Spleen (tissue), 11 donors: ENCODE measurements around the gene TOMM40L. TPM values are rescaled to one million over a fixed set of nuclear protein-coding genes. Genes with fewer than 3 reads are reported as not detected.
A peak's percentile ranks its signal among the peaks of the same experiment; 100 is the strongest.

Source experiments
- DNase-seq: peaks from one replicate; pipeline ENCODE4 v3.0.0-alpha.2; 2020
- H3K27ac ChIP-seq, 8 donors: fragments of 200-600 bp; sonication (generic) in 7 of 8; 1 replicate in 4 of 8; 2 replicates in 4 of 8; pipeline versions ENCODE4 v1.5.0 to v1.8.0; 2016 to 2021; ENCODE audit warnings: inconsistent platforms in 4 of 8, mild to moderate bottlenecking in 4 of 8, moderate library complexity in 1 of 8
- H3K27me3 ChIP-seq, 7 donors: fragments of 200-600 bp; sonication (generic) in 6 of 7; replicated peaks in 1 of 7; 1 replicate in 4 of 7; 2 replicates in 3 of 7; pipeline versions ENCODE4 v1.5.0 to v1.8.0; 2016 to 2021; ENCODE audit warnings: inconsistent platforms in 3 of 7, mild to moderate bottlenecking in 1 of 7
- H3K36me3 ChIP-seq, 6 donors: fragments of 200-600 bp; sonication (generic) in 5 of 6; 1 replicate in 4 of 6; 2 replicates in 2 of 6; pipeline versions ENCODE4 v1.5.0 to v1.8.0; 2016 to 2021; ENCODE audit warnings: inconsistent platforms in 2 of 6
- H3K4me1 ChIP-seq, 6 donors: fragments of 200-600 bp; sonication (generic) in 5 of 6; 1 replicate in 3 of 6; 2 replicates in 3 of 6; pipeline versions ENCODE4 v1.5.0 to v1.8.0; 2016 to 2021; ENCODE audit warnings: inconsistent platforms in 3 of 6
- H3K4me3 ChIP-seq, 8 donors: fragments of 200-600 bp; sonication (generic) in 7 of 8; 1 replicate in 4 of 8; 2 replicates in 4 of 8; pipeline versions ENCODE4 v1.5.0 to v1.8.0; 2016 to 2021; ENCODE audit warnings: inconsistent platforms in 4 of 8, mild to moderate bottlenecking in 4 of 8, moderate library complexity in 2 of 8
- H3K9me3 ChIP-seq, 8 donors: fragments of 200-600 bp; sonication (generic) in 7 of 8; 1 replicate in 4 of 8; 2 replicates in 4 of 8; pipeline versions ENCODE4 v1.5.0 to v1.8.0; 2016 to 2021; ENCODE audit warnings: inconsistent platforms in 4 of 8
- POLR2A ChIP-seq, 3 donors: fragments of 450-650 bp; IDR thresholded peaks; one replicate each; pipeline ENCODE4 v1.5.1; 2017; ENCODE audit warnings: antibody characterized with exemption in 3 of 3, mild to moderate bottlenecking in 1 of 3
- POLR2AphosphoS5 ChIP-seq, 3 donors: sonication (generic); formaldehyde crosslinking; IDR thresholded peaks; one replicate each; pipeline ENCODE4 v1.5.1; 2017; ENCODE audit warnings: antibody characterized with exemption in 3 of 3
- WGBS, 5 donors: extraction: QIAGEN DNeasy Blood & Tissue Kit in 3 of 5; methylation state at CpG; one replicate each; pipeline versions ENCODE4 v1.1.5 to v1.1.7; 2013 to 2018; 5-methylcytosine and 5-hydroxymethylcytosine counted together
- intact Hi-C: fragments of 100-400 bp; cut with DNase I; formaldehyde crosslinking; loops from one replicate; pipeline ENCODE4 v1.15.0; 2023; ENCODE audit warnings: low total_unique reads
- polyA plus RNA-seq, 3 donors: library from polyadenylated mRNA; stranded (reverse); fragments of 200-250 nt; gene quantifications; one replicate each; pipeline ENCODE4 v1.2.1, GENCODE V29; 2013
- total RNA-seq, 7 donors: library from RNA; depleted of rRNA in 3 of 7; stranded (reverse); fragments of >200 nt in 3 of 7; fragmentation: NEBNext Ultra II Directional in 4 of 7; extraction: Animal tissue kit (Norgen Biotek cat#: 25700) in 4 of 7; gene quantifications; one replicate each; pipeline versions ENCODE4 v1.1.0 to v1.2.1, GENCODE V29; 2016 to 2021
- TF ChIP-seq, protein P1 (sequence below), 11 experiments: fragments of 200-600 bp in 7 of 11; fragments of 450-650 bp in 4 of 11; sonication (generic) in 4 of 11; IDR thresholded peaks in 8 of 11; conservative IDR thresholded peaks in 3 of 11; 1 replicate in 7 of 11; 2 replicates in 4 of 11; pipeline versions ENCODE4 v1.4.0 to v1.8.0; 2016 to 2021; ENCODE audit warnings: antibody characterized with exemption in 11 of 11, inconsistent platforms in 4 of 11, mild to moderate bottlenecking in 1 of 11
- donor health status: healthy with polysubstance abuse.
- donor health status: DM: no; HTN: no; CAD: no; lungs with moderate emphysema.
- donor health status: DM: no; HTN: no; CAD: no.
- donor health status: Bipolar disorder and iron deficiency.
- donor health status: healthy.
- donor health status: DM: no; HTN: no; CAD: no.
- donor health status: DM: yes; HTN: yes; CAD: no.

TOMM40L gene
- total and polyA plus RNA-seq, 10 donors: 6.2 to 15.3 (median 9.5) TPM

DNA sequence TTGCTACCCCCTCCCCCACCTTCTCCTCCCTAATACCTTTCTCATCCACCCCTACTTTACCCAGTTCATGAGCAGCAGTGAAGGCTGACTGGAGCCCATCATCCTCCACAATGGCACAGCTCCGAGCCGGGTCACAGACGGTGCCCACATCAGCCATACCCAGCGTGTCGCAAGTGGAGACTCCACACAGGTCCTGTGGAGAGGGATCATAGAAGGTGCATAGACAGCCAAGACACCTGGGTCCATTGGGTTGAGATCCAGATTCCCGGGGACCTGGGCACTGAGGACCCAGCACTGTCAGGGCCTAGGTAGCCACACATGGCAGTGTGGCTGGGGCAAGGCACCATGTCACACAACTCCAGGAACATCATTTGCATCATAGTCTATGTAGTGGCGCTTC, 29.7 kb upstream of the TOMM40L start:
- H3K4me1 ChIP-seq: peaks cover 56 to 100% (median 93%) of the 10 kb centered on the region in 6 donors
- peak overlapping the region in 1 of 8 donors; percentile 62 for H3K4me3 ChIP-seq
- intact Hi-C loops: no loop called here
- peaks cover 0 to 5% (median 0%) of the 10 kb centered on the region in 6 donors for H3K36me3 ChIP-seq
- TF ChIP-seq, protein P1, sequence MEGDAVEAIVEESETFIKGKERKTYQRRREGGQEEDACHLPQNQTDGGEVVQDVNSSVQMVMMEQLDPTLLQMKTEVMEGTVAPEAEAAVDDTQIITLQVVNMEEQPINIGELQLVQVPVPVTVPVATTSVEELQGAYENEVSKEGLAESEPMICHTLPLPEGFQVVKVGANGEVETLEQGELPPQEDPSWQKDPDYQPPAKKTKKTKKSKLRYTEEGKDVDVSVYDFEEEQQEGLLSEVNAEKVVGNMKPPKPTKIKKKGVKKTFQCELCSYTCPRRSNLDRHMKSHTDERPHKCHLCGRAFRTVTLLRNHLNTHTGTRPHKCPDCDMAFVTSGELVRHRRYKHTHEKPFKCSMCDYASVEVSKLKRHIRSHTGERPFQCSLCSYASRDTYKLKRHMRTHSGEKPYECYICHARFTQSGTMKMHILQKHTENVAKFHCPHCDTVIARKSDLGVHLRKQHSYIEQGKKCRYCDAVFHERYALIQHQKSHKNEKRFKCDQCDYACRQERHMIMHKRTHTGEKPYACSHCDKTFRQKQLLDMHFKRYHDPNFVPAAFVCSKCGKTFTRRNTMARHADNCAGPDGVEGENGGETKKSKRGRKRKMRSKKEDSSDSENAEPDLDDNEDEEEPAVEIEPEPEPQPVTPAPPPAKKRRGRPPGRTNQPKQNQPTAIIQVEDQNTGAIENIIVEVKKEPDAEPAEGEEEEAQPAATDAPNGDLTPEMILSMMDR (IDR thresholded peaks at IDR 0.05 in 8 of 11, conservative IDR thresholded peaks at IDR 0.05 in 3 of 11): no peak
- TF ChIP-seq POLR2AphosphoS5 (IDR thresholded peaks at IDR 0.05) (no peak), POLR2A (IDR thresholded peaks at IDR 0.05) (no peak)
- DNase-seq: peak; percentile 57
- H3K27ac ChIP-seq: peak overlapping the region in 3 of 8 donors; percentile 94 to 97 (median 97)
- 94 to 100% (median 97%) methylated on average over 6 to 7 of the region's 7 CpGs for WGBS, 5 donors
- H3K27me3 ChIP-seq: no peaks in the 10 kb centered on the region
- H3K9me3 ChIP-seq: no peaks in the 10 kb centered on the region

DNA sequence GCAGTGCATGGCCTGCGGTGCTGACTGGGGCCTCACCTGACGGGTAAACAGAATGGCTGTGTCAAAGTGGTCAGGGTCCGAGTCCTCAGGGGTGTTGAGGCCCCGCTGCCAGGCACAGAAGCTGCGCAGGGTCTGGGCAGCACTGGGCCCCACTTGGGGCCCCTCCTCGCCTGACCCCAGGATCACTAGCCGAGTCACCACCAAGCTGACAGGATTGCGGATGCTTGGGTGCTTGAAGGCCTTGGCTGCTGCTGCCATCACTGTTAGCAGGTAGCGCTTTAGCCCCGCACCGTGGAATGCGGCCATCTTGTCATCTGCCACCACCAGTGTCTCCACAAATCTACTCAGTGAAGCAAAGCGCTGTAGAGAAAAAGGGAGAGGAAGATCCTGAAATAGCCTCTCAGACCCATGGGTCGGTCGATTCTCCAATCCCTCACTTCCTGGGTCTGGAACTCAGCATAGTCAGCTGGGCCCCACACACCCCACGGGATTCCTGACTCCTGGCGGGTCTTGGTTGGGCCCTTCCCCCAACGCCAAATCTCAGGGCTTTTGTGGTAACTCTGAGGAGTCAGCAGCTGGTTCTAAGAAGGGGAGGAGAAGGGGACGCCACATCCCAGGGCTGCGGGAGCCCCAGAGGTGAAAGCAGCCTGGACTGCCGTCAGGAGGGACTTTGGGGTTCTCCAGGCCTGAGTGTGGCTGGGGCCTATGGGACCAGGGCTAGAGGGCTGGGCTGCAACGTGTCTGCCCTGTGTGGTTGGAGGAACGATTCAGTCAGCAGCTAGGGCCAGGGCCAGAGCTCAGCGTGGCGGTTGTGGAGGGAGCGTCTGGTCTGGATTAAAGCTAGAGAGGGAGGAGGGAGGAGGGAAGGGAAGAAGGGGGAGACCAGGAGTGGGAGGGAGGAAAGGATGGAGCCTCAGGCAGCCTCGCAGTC, 29.1 kb upstream of the TOMM40L start:
- TF ChIP-seq POLR2A (IDR thresholded peaks at IDR 0.05) (no peak), POLR2AphosphoS5 (IDR thresholded peaks at IDR 0.05) (peak in 2 of 3 donors; percentile 33 to 52)
- peak overlapping the region in 7 of 8 donors; percentile 33 to 97 (median 94) for H3K27ac ChIP-seq

DNA sequence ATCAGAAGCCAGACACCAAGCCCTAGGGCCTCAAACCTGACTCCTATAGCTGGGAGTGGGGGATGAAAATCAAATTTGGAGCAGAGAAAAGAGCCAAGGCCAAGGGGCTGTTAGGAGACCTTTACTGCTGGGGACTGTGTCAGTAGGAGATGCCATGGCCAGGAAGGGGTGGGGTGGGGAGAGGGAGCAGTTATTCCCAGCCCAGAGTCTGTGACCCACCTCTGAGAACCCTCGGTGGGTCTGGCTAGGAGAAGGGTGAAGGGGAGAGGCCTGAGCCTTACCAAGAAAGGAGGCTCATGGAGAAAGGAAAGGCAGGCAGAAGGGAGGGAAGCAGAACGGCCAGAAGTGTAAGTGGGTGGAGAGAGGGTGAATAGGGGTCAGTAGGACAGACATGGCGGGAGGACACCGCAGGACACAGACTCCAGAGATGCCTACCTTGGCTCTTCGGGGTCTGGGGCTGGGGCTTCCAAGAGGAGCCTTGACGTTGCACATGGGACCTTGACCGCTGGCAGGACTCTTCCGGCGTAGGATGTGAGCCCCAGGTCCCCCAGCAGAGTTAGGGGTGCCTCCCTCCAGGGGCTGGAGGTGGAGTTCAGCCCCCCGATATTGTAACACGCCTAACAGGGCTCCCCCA, 28.2 kb upstream of the TOMM40L start:
- Histone ChIP-seq H3K4me3 (peak overlapping the region in 7 of 8 donors; percentile 5 to 62 (median 24)), H3K36me3 (no peaks in the 10 kb centered on the region), H3K9me3 (no peaks in the 10 kb centered on the region), H3K4me1 (peaks cover 55 to 97% (median 88%) of the 10 kb centered on the region in 6 donors), H3K27ac (peak overlapping the region; percentile 21 to 97 (median 94)), H3K27me3 (no peaks in the 10 kb centered on the region)
- WGBS, 5 donors: 56 to 82% (median 65%) methylated on average over 9 to 11 of the region's 11 CpGs
- peak; percentile 44 for DNase-seq
- TF ChIP-seq POLR2A (IDR thresholded peaks at IDR 0.05) (no peak), POLR2AphosphoS5 (IDR thresholded peaks at IDR 0.05) (no peak)
- TF ChIP-seq, protein P1 (IDR thresholded peaks at IDR 0.05 in 8 of 11, conservative IDR thresholded peaks at IDR 0.05 in 3 of 11): no peak
- intact Hi-C loops: no loop called here

More for the DNA sequence above, 29.1 kb upstream of the TOMM40L start:
- no peaks in the 10 kb centered on the region for H3K9me3 ChIP-seq
- intact Hi-C loops: no loop called here
- no peaks in the 10 kb centered on the region for H3K36me3 ChIP-seq
- WGBS, 5 donors: 74 to 85% (median 77%) methylated on average over 20 to 27 of the region's 27 CpGs
- H3K27me3 ChIP-seq: no peaks in the 10 kb centered on the region
- peak overlapping the region in 6 of 8 donors; percentile 5 to 62 (median 19) for H3K4me3 ChIP-seq
- peaks cover 59 to 100% (median 94%) of the 10 kb centered on the region in 6 donors for H3K4me1 ChIP-seq
- DNase-seq: peak; percentile 69

DNA sequence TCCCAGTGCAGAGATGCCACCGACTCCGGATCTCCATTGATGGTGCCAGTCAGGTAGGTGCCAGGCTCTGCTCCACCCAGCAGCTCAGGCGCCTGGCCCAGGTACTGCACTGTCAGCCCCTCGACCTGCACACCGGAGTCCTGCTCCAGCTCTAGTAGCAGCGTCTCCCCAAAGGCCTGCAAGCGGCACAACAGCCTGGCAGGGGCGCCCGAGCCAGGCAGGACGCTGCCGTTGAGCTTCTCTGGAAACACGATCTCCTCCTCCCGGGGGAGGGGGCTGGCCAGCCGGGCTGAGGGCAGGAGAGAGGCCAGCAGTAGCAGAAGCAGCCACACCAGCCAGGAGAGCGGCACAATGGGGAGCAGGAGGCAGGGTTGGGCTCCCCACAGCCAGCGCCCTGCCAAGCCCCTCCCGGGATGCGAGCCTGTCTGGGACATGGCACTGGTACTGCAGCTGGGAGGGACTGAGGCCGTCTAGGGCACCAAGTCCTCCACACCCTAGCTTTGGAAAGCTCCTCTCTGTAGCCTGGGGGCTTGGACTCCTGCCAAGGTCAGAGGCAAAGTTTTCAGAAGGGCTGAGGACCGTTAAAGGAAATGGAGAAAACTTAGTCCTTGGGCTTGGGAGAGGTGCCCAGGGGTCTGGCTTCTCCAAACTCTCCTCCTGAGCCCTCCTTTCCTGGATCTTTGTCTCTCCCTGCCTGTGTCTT, 27.5 kb upstream of the TOMM40L start:
- DNase-seq: peak; percentile 77
- H3K4me1 ChIP-seq: peaks cover 55 to 97% (median 88%) of the 10 kb centered on the region in 6 donors
- TF ChIP-seq POLR2AphosphoS5 (IDR thresholded peaks at IDR 0.05) (peak in 1 of 3 donors; percentile 51), POLR2A (IDR thresholded peaks at IDR 0.05) (no peak)
- TF ChIP-seq, protein P1 (IDR thresholded peaks at IDR 0.05 in 8 of 11, conservative IDR thresholded peaks at IDR 0.05 in 3 of 11): no peak
- H3K4me3 ChIP-seq: peak overlapping the region; percentile 5 to 62 (median 22)
- WGBS, 5 donors: 25 to 68% (median 57%) methylated on average over 1 to 20 of the region's 20 CpGs
- H3K9me3 ChIP-seq: no peaks in the 10 kb centered on the region
- intact Hi-C loops: no loop called here
- H3K27ac ChIP-seq: peak overlapping the region; percentile 21 to 97 (median 94)
- H3K27me3 ChIP-seq: no peaks in the 10 kb centered on the region
- peaks cover 0 to 2% (median 0%) of the 10 kb centered on the region in 6 donors for H3K36me3 ChIP-seq
